ENCODE results near the gene PIN4.
A peak's percentile ranks its signal among the peaks of the same experiment; 100 is the strongest.

PIN4 gene
- long read RNA-seq, transcript PIN4-204 (4 exons, 1,605 nt) = minor isoform, 6 of 22 reads
- long read RNA-seq, transcript PIN4-201 (3 exons, 1,780 nt) = minor isoform, 5 of 22 reads
- long read RNA-seq, transcript PIN4-203 (4 exons, 1,321 nt) = major isoform, 10 of 22 reads
- long read RNA-seq, partial matches to known transcripts = 0 of 22 reads
- long read RNA-seq, other reads (novel, unspliced or antisense) = 1 of 22 reads

DNA sequence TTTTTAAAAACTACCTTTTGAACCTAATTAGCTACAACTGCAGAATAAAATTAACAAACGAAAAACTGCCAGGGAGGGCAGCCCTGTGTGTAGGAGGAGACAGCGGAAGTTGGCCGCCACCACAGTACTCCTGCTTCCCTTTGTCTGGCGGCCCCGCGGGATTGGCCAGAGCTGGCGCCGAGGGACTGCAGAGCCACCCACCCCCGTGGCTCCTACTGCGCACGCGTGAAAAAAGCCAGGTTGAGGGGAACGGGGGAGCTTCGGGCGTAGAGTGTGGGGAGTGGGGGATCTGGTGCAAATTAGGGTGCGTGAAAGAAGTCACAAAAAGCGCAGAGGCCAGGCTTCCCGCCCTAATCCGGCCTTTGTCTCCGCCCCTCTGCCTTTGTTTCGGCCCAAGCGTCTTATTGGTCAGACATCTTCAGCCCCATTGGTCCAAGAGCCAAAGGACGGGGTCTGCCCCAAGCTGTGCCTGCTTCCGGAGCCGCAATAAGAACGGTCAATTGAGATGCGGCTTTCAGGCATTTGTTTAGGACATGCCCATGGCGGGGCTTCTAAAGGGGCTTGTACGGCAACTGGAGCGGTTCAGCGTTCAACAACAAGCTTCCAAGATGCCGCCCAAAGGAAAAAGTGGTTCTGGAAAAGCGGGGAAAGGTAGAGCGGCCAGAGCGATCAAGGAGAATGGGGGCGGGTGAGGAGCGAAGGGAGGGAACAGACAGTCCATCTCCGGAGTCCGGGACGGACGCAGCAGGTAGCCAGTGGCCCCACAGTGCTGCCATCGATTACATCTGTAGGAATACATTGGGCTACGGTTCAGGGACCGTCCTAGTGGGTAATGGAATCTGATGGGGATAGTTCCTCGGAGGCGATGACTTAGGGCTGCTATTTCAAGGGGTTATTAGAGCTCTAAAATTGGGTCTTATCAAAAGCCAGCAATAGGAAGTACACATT lies at the start of gene PIN4:
TSS of gene PIN4 (plus strand) at position 580 of the 948 bp plus-strand sequence. CDS start at position 609, 29 bp downstream.
- TF ChIP-seq POLR2AphosphoS5 (IDR thresholded peaks at IDR 0.05; ENCODE audit: low read depth) (peak; percentile 44; the same call in 1 of the 2 replicates), SPI1 (IDR thresholded peaks at IDR 0.05; ENCODE audit: borderline replicate concordance, low read depth) (peak; percentile 31; the same call in 1 of the 2 replicates), CTCF (IDR thresholded peaks at IDR 0.05; ENCODE audit: insufficient read depth, low read length) (no peak)
- no peaks in the 10 kb centered on the region for H3K27me3 ChIP-seq (ENCODE audit: insufficient read depth, poor library complexity, severe bottlenecking)
- peak within 1 kb of the TSS; percentile 87 for H3K4me3 ChIP-seq (replicated peaks; ENCODE audit: insufficient read depth, low read length)
- peak within 1 kb of the TSS; percentile 91 for H3K27ac ChIP-seq (replicated peaks)
- DNase-seq (ENCODE audit: low read depth in 1 of 2, low spot score in 1 of 2) = peak; percentile 84 to 95

- Histone ChIP-seq H3K27ac (replicated peaks) (no peak overlapping the region), H3K4me3 (replicated peaks; ENCODE audit: insufficient read depth, low read length) (no peak overlapping the region), H3K27me3 (ENCODE audit: insufficient read depth, poor library complexity, severe bottlenecking) (peaks cover 7% of the 10 kb centered on the region)
- no peak for DNase-seq (ENCODE audit: low read depth in 1 of 2, low spot score in 1 of 2)
- TF ChIP-seq SPI1 (IDR thresholded peaks at IDR 0.05; ENCODE audit: borderline replicate concordance, low read depth) (no peak), REST (IDR thresholded peaks at IDR 0.05; ENCODE audit: insufficient replicate concordance, low read depth) (no peak), POLR2AphosphoS5 (IDR thresholded peaks at IDR 0.05; ENCODE audit: low read depth) (no peak), GABPA (IDR thresholded peaks at IDR 0.05; ENCODE audit: low read depth) (no peak), CTCF (IDR thresholded peaks at IDR 0.05; ENCODE audit: insufficient read depth, low read length) (no peak)
These were observed 49.1 kb upstream of the PIN4 start for GRCh38 chrX:72132456-72132855.

DNA sequence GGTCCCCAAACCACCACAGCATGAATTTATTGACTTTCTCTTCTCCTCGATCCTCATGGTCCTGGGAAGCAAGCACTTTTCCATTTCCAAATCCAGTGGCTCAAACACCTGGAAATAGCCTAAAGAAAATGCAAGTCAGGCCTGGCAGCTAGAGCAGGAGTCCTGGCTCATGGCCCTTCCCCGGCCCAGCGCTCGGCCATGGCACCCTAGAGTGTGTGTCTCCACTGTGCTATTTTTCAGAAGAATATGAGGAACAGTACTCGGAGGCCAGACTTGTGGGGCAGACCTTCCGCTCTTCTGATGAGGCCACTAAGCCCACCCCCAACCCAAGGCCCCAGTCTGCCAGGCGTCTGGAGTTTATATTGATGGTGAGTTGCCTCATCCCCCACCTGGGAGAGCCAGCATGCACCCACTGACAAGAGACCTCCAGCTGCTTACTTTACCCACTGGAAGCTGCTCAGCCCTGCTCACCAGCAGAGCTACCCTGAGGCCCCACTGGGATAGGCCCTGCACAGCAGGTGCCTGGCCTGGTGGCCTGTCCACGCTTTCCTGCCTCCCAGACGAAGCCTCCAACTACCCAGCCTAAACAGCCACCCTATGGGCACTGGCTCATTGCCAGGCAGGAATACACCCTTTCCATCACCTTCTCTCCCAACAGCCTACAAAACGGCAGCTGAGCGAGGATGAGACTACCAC lies 47.6 kb upstream of the PIN4 start:
- peaks cover 7% of the 10 kb centered on the region for H3K27me3 ChIP-seq (ENCODE audit: insufficient read depth, poor library complexity, severe bottlenecking)
- TF ChIP-seq CTCF (IDR thresholded peaks at IDR 0.05; ENCODE audit: insufficient read depth, low read length) (no peak), GABPA (IDR thresholded peaks at IDR 0.05; ENCODE audit: low read depth) (no peak), POLR2AphosphoS5 (IDR thresholded peaks at IDR 0.05; ENCODE audit: low read depth) (no peak), SPI1 (IDR thresholded peaks at IDR 0.05; ENCODE audit: borderline replicate concordance, low read depth) (no peak), REST (IDR thresholded peaks at IDR 0.05; ENCODE audit: insufficient replicate concordance, low read depth) (no peak)

More for the DNA sequence above, 47.6 kb upstream of the PIN4 start:
- H3K27ac ChIP-seq (replicated peaks) = no peak overlapping the region
- H3K4me3 ChIP-seq (replicated peaks; ENCODE audit: insufficient read depth, low read length) = no peak overlapping the region
- DNase-seq (ENCODE audit: low read depth in 1 of 2, low spot score in 1 of 2) = no peak
